HG02840 (cell line): ENCODE data around the gene ANAPC5.
"Not testable (repeated sequence)": the region's sequence is repeated elsewhere in the genome, so short reads cannot be mapped to it uniquely, and the experiment has no call there.

Experiments used
- ATAC-seq: cut with Tn5 transposase; IDR thresholded peaks from one replicate; pipeline ENCODE4 v1.9.1; 2021; ENCODE audit warnings: mild to moderate bottlenecking, moderate library complexity, moderate number of reproducible peaks; ENCODE audit not compliant: unreplicated experiment, low FRiP score

Gene ANAPC5

DNA sequence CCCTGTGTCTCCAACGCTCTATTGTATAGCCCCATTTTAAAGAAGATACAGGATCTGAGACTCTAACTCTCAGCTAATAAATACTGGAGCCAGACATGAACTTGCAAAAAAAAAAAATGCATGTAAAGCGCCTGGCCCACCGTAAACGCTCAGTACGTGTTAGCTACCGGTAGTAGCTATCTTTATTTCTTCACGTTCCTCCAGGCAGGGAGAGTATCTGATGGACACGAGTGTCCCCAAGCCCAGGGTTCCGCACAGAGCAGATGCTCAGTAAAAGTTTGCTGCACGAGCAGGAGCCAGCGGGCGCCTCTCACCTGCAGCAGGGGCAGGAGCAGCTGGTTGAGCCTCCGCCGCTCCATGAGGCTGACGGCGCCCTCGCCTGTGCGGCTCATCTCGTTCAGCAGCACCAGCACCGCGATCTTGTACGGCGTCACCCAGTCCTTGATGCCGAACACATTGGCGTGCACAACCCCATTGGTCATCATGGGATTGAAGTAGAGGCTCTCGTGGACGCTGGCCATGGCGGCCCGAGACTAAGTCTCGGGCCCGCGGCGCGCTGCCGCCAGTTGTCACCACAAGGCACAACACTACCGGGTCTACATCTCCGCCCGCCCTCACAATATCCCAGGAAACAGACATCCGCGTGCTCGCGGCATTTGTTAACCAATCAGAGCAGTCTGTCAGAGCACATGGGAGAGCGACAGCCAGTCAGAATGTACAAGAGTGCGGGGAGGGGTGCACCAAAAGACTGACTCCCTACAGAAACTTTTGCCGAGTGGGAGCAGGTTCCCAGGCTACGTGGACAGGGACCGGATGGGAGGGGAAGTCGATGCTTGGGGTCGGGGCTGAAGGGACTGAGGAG is at the start of gene ANAPC5:
TSS of gene ANAPC5 (minus strand) at position 592 of the 862 bp plus-strand sequence. CDS start at position 521, 71 bp downstream.
- peak; percentile 99 for ATAC-seq

DNA sequence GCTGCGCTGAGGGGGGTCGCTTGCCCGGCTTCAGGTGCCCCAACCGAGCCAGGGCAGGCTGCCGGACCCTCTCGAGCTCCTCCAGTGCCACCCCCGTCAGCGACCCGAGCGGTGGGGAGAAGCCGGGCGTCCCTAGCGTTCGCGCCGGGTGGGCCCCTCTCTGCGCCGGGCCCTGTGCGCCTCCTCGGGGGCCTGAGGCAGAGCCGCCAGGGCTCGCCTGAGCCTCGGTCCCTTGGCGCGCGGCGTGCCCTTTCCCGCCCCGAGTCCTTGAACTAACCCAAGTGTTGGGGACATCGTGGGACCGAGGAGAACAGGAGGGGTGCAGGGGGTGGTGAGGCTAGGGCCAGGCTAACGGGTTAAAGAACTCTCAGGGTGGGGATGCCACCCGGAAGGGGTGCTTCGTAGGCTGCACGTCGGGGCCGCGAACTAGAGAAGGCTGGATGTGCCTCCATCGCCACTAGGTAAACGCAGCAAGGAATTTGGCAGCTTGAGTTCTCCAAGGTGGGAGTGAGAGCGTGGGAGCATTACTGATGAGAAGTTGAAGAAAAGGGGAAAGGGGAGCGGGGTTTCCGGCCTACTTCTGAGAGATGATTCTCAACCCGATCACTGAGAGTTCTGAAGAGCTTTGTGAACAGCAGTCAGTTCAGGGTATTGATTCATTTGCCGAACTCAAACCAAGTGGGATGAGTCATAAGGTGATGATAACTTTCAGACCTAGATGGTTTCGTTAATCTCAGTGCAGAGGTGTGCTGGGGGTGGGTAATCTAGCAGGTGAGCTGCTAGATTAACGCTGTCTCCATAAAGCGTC is 48.3 kb upstream of the ANAPC5 start:
- peak; percentile 35 for ATAC-seq

DNA sequence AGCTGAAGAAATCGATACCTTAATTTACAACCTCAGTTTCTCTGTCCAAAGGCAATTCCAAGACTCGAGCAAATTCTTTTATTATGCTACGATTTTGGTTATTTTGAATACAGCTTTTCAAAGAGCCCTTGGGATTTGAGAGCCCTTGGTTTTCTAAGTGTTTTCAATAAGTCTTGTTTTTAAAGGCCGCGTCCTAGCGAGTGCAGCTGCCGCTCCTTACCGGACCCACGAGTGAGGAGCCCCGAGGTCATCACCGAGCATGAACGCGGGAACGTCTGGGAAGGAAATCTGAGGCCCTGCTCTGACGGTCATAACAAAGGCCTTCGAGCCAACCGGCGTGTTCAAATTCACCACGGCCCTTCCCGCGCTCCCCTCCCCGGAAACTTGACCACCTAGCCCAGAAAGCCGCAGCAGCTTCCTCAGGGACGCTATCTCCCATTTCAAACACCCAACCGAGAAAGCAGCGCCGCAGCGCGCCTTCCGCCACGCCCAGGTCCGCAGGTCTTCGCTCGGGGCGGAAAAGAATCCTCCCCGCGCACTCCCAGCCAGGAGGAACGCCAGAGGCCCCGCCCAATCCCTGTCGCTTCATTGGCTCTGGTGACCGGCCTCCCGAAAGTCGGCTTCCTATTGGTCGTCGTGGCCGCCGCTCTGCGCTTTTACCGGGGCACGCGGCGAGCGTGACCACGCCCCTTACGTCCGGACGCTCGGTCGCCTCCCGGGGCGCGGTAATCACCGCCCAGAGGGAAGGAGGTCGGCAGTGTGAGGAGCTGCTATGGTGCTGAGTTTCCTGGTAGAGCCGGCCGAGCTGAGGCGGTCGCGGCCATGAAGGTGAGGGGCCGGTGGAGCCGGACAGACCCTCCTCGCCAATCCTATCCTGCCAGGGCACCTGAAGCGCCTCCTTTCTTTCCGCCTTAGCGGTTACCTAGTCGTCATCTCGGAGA is 47.5 kb upstream of the ANAPC5 start, which contains the start of gene RNF34:
TSS of gene RNF34 (plus strand) at position 728 of the 941 bp plus-strand sequence. CDS start at position 823, 95 bp downstream.
- peak; percentile 91 for ATAC-seq

- ATAC-seq = no peak
Measured at GRCh38 chr12:121398355-121398754, 46.1 kb upstream of the ANAPC5 start.

DNA sequence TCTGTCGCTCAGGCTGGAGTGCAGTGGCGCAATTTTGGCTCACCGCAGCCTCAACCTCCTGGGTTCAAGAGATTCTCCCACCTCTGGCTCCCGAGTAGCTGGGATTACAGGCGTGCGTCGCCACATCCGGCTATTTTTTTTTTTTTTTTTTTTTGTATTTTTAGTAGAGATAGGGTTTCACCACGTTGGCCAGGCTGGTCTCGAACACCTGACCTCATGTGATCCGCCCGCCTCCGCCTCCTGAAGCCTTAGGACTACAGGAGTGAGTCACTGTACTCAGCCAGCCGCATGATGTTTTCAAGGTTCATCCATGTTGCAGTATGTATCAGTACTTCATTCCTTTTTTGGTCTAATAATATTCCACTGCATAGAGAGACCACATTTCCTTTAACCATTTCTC is 45.3 kb upstream of the ANAPC5 start:
- ATAC-seq = no peak

DNA sequence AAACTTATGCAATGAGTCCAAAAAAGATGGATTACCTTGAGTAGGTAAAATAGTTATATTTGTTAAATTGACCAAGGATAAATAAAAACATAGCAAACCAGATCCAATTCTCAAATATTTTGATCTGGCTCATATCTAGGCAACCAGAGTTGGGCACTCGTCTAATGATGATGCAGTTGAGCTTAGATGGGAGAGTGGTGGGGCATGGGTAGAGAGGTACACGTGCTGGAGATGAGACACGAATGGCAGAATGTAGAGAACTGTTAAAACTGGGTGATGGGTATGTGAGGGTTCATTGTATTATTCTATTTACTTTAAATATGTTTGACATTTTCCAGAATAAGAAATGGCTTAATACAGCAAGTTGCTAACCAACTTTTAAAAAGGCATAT is 40.1 kb upstream of the ANAPC5 start:
- no peak for ATAC-seq

GRCh38 chr12:121391619-121392324 is 39.6 kb upstream of the ANAPC5 start:
- ATAC-seq = no peak

GRCh38 chr12:121390856-121391255 is 38.6 kb upstream of the ANAPC5 start:
- ATAC-seq = no peak

DNA sequence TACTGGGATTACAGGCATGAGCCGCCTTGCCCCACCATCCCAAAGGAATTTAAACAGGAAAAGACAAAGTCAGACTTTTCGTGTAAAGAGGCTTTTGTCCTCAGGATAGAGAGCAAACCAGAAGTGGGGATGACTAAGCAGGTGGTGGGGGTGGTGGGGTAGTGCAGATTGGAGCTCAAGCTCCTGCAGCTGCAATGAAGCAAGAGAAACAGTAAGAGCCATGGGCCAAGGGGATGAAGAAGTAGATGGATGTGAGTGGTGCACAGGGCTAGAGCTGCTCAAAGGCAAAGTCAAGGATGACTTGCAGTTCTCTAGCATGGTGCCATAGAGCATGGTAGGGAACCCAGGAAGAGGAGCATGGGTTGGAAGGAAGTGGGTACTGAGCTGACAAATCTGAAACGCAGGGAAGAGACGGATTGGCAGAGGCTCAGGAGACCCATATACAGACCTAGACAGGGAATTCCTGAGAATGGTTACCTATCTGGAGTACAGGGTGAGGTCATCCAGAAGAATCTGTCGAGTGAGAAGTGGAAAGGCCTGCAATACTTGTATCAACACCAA is 36.3 kb upstream of the ANAPC5 start:
- ATAC-seq = no peak

- not testable (repeated sequence) for ATAC-seq
Measured at GRCh38 chr12:121384891-121385290, 32.7 kb upstream of the ANAPC5 start.

GRCh38 chr12:121383601-121384021 is 31.4 kb upstream of the ANAPC5 start:
- ATAC-seq = no peak

DNA sequence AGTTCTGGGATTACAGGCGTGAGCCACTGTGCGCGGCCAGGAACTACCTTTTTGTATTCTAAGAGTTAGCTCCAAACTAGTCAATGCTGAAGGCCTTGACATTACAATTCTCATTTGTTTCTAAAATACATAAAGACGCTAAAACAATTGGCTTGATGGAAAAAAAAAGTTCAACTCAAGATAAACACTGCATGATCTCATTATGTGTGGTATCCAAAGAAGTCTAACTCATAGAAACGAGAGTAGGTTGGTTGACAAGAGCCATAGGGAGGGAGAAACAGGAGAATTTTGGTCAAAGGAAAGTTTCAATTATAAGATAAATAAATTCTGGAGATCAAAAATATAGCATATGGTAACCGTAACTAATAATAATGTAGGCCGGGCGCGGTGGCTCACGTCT is 27.7 kb upstream of the ANAPC5 start:
- no peak for ATAC-seq

GRCh38 chr12:121378736-121379135 is 26.5 kb upstream of the ANAPC5 start:
- no peak for ATAC-seq

- ATAC-seq = no peak
Measured at GRCh38 chr12:121376754-121377697, 24.8 kb upstream of the ANAPC5 start.

GRCh38 chr12:121374945-121375584 is 22.9 kb upstream of the ANAPC5 start:
- ATAC-seq = not testable (repeated sequence)

DNA sequence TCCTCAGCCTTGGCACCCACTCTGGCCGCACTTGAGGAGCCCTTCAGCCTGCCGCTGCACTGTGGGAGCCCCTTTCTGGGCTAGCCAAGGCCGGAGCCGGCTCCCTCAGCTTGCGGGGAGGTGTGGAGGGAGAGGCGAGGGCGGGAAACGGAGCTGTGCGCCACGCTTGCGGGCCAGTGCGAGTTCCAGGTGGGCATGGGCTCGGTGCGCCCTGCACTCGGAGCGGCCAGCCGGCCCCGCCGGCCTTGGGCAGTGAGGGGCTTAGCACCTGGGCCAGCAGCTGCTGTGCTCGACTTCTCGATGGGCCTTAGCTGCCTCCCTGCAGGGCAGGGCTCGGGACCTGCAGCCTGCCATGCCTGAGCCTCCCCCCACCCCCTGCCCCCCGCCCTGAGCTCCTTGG is 22.1 kb upstream of the ANAPC5 start:
- not testable (repeated sequence) for ATAC-seq

- no peak for ATAC-seq
Measured at GRCh38 chr12:121373755-121374154, 21.5 kb upstream of the ANAPC5 start.

DNA sequence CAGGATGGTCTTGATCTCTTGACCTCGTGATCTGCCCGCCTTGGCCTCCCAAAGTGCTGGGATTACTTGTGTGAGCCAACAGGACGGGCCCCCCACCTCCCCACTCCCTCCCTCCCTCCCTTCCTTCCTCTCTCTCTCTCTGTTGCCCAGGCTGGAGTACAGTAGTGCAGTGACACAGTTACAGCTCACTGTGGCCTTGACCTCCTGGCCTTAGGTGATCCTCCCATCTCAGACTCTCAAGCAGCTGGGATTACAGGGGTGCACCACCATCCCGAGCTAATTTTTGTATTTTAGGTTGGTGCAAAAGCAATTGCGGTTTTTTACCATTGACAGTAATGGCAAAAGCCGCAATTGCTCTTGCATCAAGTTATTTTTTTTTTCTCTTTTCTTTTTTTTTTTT is 19.2 kb upstream of the ANAPC5 start:
- no peak for ATAC-seq
